ENCODE measurements around the gene RAET1E. TPM values are rescaled to one million over a fixed set of nuclear protein-coding genes. Genes with fewer than 3 reads are reported as not detected.
"Not testable (repeated sequence)": the region's sequence is repeated elsewhere in the genome, so short reads cannot be mapped to it uniquely, and the experiment has no call there.

RAET1E gene
- total RNA-seq, 1 donor, result 0.36 TPM

DNA sequence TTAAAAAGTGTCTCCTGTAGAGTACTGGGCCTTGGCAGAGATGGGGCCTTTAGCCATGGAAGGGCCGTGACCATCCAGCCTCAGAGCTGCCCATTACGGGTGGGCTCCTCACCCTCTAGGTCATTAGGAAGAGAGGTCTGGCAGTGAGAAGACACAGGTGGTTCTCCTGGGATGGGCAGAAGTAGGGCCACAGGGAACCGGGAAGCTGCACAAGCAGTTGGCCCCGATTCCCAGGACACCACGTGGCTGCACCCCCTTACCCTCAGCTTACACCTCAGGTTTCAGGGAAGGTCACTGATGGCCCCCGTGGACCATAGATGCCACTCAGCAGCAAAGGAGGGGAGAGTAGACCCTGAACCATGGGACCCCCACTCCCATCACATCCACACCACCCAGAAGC, 23.4 kb upstream of the RAET1E start:
- peaks cover 7% of the 10 kb centered on the region for H3K4me1 ChIP-seq (ENCODE audit: insufficient read depth, low read length)
- no peak for DNase-seq (ENCODE audit: insufficient read length, low spot score, missing footprints)
- H3K4me3 ChIP-seq (ENCODE audit: insufficient read depth, low read length), result no peak overlapping the region
- H3K79me2 ChIP-seq (ENCODE audit: insufficient read depth, low read length), result no peaks in the 10 kb centered on the region
- H3K36me3 ChIP-seq (ENCODE audit: insufficient read depth, low read length), result no peaks in the 10 kb centered on the region
- no peak overlapping the region for H3K27ac ChIP-seq (ENCODE audit: low read depth, low read length)
- no peaks in the 10 kb centered on the region for H3K9me3 ChIP-seq (ENCODE audit: low read depth, low read length)
- H4K20me1 ChIP-seq (ENCODE audit: insufficient read depth, low read length), result no peaks in the 10 kb centered on the region
- H3K27me3 ChIP-seq (ENCODE audit: insufficient read depth, low read length), result no peaks in the 10 kb centered on the region
- H2AFZ ChIP-seq (ENCODE audit: low read length), result no peak overlapping the region
- TF ChIP-seq, protein P1, sequence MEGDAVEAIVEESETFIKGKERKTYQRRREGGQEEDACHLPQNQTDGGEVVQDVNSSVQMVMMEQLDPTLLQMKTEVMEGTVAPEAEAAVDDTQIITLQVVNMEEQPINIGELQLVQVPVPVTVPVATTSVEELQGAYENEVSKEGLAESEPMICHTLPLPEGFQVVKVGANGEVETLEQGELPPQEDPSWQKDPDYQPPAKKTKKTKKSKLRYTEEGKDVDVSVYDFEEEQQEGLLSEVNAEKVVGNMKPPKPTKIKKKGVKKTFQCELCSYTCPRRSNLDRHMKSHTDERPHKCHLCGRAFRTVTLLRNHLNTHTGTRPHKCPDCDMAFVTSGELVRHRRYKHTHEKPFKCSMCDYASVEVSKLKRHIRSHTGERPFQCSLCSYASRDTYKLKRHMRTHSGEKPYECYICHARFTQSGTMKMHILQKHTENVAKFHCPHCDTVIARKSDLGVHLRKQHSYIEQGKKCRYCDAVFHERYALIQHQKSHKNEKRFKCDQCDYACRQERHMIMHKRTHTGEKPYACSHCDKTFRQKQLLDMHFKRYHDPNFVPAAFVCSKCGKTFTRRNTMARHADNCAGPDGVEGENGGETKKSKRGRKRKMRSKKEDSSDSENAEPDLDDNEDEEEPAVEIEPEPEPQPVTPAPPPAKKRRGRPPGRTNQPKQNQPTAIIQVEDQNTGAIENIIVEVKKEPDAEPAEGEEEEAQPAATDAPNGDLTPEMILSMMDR (IDR thresholded peaks at IDR 0.05; ENCODE audit: extremely low read depth, low read depth, low read length), result no peak
- no peak overlapping the region for H3K4me2 ChIP-seq (ENCODE audit: insufficient read depth, low read length)

DNA sequence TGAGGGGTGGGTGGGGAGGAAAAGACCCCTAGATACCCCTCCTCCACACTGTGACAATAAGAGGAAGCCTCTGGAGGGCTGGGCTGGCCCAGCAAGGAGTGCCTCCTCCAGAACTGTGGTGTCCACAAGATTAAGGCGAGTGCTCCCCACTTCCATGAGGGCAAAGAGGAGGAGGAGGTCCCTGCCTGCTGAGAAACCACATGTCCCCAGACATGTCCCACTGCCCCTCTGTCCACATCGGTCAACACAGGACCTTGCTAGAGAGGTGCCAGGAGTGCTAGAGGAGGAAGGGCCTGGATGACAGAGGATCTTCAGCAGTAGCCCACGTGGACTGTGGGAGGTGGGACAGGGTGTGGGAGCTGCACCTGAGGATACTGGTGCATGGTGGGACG, 21.9 kb upstream of the RAET1E start:
- no peak overlapping the region for H2AFZ ChIP-seq (ENCODE audit: low read length)
- no peaks in the 10 kb centered on the region for H3K79me2 ChIP-seq (ENCODE audit: insufficient read depth, low read length)
- no peak overlapping the region for H3K4me2 ChIP-seq (ENCODE audit: insufficient read depth, low read length)
- H4K20me1 ChIP-seq (ENCODE audit: insufficient read depth, low read length), result no peaks in the 10 kb centered on the region
- H3K36me3 ChIP-seq (ENCODE audit: insufficient read depth, low read length), result no peaks in the 10 kb centered on the region
- no peak overlapping the region for H3K27ac ChIP-seq (ENCODE audit: low read depth, low read length)
- TF ChIP-seq, protein P1 (IDR thresholded peaks at IDR 0.05; ENCODE audit: extremely low read depth, low read depth, low read length), result no peak
- H3K4me1 ChIP-seq (ENCODE audit: insufficient read depth, low read length), result peaks cover 3% of the 10 kb centered on the region
- no peaks in the 10 kb centered on the region for H3K27me3 ChIP-seq (ENCODE audit: insufficient read depth, low read length)
- DNase-seq (ENCODE audit: insufficient read length, low spot score, missing footprints), result no peak
- H3K9me3 ChIP-seq (ENCODE audit: low read depth, low read length), result no peaks in the 10 kb centered on the region
- H3K4me3 ChIP-seq (ENCODE audit: insufficient read depth, low read length), result no peak overlapping the region

DNA sequence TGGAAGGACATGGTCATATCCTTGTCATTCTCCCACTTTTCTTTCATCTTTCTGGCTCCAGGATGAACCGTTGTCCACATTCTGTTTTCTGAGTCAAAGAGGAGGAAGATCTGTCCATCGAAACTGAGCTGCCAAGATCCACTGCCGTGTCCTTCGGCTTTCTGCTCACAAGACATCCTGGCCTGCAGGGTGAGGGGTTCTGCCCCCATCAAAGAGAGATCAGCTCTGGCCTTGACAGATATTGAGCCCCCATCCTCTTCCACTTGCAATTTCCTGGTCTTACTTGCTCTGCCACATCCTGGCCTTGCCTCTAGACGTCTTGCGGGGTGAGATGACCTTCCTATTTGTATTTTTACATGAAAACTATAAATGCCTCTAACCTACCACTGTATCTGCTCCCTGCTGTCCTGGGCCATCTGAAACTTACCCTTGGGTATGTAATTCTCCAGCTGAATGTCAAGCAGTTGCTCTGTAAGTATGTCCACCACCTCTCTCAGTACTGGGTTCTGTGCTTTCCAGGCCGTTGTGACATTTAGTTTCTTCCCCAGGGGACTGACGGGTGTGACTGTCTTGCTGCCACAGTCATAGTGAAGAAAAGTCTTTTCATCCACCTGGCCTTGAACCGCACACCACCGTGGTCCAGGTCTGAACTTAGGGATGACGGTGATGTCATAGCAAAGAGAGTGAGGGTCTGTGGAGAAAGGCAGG, 21.4 kb upstream of the RAET1E start:
- H3K4me3 ChIP-seq (ENCODE audit: insufficient read depth, low read length); H3K9me3 ChIP-seq (ENCODE audit: low read depth, low read length); H3K36me3 ChIP-seq (ENCODE audit: insufficient read depth, low read length); H3K27ac ChIP-seq (ENCODE audit: low read depth, low read length); H4K20me1 ChIP-seq (ENCODE audit: insufficient read depth, low read length); H3K4me1 ChIP-seq (ENCODE audit: insufficient read depth, low read length); H2AFZ ChIP-seq (ENCODE audit: low read length); H3K27me3 ChIP-seq (ENCODE audit: insufficient read depth, low read length); H3K4me2 ChIP-seq (ENCODE audit: insufficient read depth, low read length); H3K79me2 ChIP-seq (ENCODE audit: insufficient read depth, low read length): not testable (repeated sequence)
- DNase-seq (ENCODE audit: insufficient read length, low spot score, missing footprints), result peak; percentile 62

DNA sequence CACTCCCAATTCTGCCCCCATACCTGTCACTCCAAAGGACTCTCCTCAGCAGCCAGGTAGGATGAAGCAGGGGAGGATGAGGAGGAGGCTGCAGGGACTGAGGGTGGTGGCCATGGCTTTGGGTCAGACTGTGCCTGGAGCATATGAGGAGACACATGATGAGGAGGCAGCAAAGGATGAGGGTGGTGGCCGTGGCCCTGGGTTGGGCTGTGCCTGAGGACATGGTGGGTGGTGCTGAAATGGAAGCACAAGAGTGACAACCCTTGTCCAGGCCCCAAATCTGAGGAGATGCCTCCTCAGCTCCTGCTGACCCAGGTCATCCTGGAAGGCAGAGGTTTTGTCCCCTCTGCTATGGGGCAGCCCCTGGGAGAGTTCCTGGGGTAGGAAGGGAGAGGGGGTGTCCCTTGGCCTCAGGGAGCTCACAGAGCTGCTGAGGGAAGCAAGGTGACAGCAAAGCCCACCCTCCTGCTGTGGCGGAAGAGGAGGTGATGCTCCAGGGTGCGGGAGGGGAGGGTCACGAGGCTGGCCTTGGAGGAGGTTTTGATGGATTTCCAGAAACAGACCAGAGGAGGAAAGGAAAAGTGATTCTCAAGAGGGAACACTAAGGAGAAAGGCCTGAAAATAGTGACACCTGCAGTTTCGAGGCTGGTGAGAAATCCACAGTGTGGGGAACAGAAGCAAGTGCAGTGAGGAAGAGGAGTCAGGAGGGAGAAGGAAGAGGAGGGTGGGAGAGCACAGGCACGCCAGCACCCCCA, 20.4 kb upstream of the RAET1E start:
- Histone ChIP-seq H4K20me1 (ENCODE audit: insufficient read depth, low read length) (no peaks in the 10 kb centered on the region), H3K79me2 (ENCODE audit: insufficient read depth, low read length) (no peaks in the 10 kb centered on the region), H3K4me2 (ENCODE audit: insufficient read depth, low read length) (no peak overlapping the region), H3K27ac (ENCODE audit: low read depth, low read length) (no peak overlapping the region), H3K9me3 (ENCODE audit: low read depth, low read length) (no peaks in the 10 kb centered on the region), H3K4me1 (ENCODE audit: insufficient read depth, low read length) (peaks cover 2% of the 10 kb centered on the region), H3K4me3 (ENCODE audit: insufficient read depth, low read length) (no peak overlapping the region), H3K27me3 (ENCODE audit: insufficient read depth, low read length) (no peaks in the 10 kb centered on the region), H2AFZ (ENCODE audit: low read length) (no peak overlapping the region), H3K36me3 (ENCODE audit: insufficient read depth, low read length) (no peaks in the 10 kb centered on the region)
- TF ChIP-seq, protein P1 (IDR thresholded peaks at IDR 0.05; ENCODE audit: extremely low read depth, low read depth, low read length), result no peak
- no peak for DNase-seq (ENCODE audit: insufficient read length, low spot score, missing footprints)
